Stimulated activated CD4-positive, alpha-beta T cell treated with anti-CD3 and anti-CD28 coated beads, Interleukin-4, amount 100 ng/mL, for 1 hour (primary cell): ENCODE results near the gene ARHGAP8.

Experiments
- DNase-seq: peaks from one replicate; pipeline ENCODE4 v3.0.0-alpha.2; 2020

The ARHGAP8 gene

DNA sequence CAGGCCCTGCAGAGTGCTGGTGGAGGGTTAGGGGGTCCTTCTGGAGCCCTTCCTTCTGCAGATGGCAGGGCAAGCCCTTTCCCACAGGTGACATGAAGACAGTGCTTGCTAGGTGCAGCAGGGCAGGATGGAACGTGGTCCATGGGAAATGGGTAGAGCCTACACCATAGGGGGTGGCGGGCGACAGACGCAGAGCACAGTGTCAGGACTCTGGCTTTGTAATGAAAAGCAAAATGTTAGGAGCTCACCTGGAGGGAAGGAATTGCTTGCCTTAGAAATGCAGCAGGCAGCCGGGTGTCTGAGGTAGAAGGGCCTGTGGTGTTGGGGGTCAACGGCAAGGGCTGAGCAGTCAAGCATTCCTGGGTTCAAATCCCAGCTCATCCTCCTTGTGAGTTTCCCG, 54.9 kb downstream of the ARHGAP8 start:
- DNase-seq = no peak

DNA sequence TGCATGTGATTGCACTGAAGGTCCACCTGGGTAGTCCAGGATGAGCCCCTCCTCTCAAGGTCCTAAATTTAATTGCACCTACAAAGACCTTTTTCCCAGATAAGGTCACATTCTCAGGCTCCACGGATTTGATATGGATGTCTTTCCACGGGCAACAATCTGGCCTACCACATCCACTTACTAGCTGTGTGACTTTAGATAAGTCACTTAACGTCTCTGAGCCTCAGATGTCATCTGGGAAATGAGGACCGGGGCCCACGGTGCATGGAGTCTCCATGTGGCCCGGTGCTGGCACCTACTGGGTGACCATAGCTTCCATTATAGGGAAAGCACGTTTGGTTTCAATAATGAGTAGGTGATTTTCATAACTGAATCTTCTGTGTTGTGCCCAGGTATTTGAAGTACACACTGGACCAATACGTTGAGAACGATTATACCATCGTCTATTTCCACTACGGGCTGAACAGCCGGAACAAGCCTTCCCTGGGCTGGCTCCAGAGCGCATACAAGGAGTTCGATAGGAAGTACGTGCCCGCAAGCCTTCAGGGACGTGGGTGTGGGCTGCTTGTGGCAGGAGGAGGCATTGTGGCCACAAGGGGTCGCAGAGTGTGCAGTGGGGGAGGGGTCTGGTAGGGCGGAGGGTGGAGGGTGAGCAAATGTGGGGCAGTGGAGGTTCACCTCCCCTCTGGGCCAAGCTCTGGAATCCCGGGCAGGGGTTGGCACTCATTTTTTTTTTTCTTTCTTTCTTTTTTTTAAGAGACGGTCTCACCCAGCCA, 55.7 kb downstream of the ARHGAP8 start:
- no peak for DNase-seq

DNA sequence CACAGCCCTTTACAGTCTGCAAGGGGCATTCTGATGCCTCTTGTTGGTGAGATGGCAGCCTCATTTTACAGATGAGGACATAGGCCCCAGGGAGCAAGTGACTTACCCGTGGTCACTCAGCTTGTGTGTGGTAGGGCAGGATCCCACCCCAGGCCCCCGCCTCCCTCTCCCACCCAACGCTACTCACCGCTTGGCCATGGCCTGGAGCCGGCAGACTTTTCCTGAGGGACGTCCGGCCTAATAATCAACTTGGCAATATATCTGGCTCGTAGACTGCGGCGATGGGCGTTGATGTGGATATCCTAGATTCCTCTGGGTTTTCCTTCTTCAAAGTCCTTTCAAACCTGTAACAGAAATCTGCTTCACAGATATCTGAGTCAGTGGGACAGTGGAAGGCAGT, 57.1 kb downstream of the ARHGAP8 start:
- DNase-seq = no peak

DNA sequence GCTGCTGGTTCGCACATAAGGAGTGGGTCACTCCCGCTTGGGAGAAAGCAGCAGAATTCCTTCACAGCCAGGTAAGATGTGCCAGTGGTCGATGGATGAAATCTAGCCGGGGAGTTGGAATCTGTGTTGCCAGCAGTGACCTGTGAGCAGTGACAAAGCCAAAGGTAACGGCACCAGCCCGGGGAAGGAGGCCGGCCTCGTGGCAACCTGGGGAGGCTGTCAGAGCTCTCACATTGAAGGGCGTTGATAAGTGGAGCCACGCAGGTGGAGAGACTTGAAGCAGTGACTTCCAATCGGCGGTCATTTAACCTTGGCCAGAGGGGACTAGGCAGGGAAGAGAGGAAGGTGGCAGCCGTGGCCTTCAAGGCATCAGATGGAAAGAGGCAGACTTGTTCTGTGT, 58.8 kb downstream of the ARHGAP8 start:
- DNase-seq = no peak

DNA sequence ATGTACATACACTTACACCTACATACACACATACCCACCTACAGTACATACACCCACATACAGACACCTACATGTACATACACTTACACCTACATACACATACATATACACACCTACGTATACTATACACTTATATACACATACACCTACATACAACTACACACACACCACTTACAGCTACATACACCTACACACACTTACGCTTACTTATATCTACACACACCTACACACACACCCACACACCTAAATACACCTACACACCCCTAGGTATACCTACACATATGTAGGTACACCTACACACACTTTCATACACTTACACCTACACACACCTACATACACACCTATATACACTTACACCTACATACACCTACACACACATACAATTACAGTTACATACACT, 61.0 kb downstream of the ARHGAP8 start:
- no peak for DNase-seq

DNA sequence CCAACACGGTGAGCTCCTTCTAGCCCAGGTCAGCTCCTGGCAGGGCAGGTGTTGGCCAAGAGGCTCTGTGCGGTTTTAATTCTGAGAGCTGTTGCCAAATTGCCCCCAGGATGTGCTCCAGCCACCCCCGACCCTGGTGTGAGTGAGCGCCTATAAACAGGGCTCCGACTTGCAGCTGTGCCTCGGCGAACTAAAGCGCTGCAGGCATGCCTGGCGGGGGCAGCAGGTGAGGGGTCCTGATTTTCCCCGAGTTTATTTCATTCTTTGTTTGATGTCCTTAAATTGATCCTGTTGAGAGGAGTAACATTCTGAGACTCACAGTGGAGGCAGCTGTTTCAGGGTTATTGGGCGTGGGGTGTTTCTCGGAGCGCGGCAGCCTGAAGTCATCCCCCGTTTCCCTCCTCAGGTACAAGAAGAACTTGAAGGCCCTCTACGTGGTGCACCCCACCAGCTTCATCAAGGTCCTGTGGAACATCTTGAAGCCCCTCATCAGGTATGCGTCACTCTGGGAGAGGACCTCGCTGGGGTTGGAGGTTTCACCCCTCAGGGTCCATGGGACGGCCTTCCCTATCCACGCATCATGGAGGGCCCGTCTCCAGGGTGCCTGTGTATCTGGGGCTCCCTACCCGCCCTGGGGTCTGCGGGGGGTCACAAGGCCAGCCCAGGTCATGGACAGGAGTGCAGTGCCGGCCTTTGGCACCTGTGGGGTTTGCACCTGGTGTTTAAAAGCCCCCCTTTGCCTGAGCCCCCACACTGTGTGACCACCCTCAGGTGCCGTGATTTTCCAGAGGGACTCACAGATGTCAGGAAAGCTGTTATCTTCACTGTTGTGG, 62.1 kb downstream of the ARHGAP8 start:
- no peak for DNase-seq

DNA sequence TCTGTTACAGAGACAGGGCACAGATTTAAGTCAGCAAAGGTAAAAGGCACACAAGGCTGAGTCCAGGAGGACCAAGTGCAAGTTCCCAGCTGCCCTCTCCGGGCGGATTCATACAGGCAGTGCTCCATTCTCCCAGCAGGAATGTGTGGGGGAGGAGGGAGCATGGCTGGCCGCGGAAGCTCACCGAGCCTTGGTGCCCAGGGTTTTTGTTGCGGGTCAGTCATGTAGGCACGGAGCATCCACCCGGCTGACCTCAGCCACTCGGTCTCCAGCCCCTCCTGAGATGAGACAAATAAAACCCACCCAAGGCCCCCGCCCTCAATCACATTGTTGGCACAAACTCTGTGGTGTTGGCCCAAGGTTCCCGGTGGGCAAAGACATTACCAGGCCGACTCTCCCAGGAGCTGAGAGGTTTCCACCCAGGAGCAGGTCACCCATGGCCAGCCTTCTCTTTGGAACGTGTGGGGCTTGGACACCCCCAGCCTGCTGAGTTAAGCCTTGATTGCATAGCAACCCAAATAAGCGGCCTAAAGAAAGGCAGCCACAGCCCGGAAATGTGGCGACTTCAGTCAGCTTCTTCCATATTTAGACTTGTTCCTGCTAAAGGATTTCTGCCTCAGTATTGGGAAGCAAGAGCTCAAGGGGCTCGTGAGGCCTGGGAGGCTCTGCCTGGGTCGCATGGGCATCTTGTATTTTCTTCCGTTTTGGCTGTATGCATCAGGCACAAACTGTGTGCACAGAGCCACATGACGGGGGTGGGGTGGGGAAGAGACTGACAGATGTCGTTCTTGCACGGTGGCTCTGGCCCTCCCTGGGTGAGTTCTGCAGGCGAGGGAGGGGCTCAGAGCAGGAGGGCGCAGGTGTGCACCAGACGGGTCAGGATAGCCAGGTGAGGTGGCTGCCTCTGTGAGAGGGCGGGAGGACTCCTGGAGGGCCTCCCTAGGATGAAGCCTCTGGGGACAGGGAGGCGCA, 63.0 kb downstream of the ARHGAP8 start:
- no peak for DNase-seq

DNA sequence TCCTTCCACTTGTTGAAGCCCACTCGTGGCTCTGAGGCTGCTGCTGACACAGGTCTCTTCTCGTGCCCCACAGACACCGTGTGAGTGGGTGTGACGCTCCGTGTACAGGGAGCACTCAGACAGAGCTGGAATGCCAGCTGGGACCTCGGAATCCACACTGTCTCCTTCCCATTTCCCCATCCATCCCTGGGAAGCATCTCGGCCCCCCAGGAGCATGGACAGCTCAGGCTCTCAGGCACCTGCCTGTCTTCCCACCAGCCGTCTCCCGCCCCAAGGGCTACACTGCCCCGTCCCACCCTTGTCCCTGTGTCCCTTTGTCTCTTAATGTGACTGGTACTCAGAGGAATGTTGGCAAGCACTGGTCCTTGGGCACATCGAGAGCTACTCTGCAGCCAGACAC, 63.8 kb downstream of the ARHGAP8 start:
- no peak for DNase-seq

DNA sequence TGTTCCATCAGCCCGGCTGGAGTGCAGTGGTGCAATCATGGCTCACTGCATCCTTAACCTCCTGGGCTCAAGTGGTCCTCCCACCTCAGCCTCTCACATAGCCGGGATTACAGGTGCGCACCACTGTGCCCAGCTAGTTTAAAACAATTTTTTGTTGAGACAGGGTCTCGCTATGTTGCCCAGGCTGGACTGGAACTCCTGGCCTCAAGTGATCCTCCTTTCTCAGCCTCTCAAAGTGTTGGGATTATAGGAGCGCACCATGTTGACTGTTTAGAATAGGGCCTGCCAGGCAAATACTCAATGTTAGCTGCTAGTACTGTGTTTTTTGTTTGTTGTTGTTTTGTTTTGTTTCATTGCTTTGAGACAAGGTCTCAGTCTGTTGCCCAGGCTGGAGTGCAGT, 66.4 kb downstream of the ARHGAP8 start:
- DNase-seq = no peak

DNA sequence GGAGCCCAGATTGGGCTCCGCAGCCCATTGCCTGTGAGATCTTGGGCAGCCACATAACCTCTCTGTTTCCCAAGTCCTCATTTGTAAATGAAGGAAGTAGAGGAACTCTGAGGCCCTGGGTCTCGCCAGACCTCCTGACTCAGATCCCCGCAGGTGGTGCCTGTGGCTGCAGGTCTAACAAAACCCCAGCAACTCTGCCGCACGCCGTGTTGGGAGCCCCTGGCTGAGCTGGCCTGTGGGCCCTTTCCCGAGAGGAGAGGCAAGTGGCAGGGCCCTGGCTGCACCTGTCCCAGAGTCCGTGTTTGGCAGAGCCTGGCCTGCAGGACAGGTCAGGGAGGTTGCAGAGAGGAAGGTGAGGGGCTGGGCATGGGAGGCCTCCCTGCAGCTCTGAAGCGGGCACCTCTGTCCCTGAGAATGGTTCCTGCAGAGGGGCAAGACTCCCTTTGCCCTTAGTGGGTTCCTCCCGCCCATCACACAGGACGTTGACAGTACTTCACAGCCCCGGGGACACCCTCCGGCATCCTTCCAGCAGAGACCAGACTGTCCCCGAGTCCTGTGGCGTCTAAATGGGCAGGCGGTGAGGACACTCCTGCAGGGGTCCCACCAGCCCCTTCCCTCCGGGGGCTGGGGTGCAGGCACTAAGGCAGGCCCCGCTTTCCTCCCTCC, 67.7 kb downstream of the ARHGAP8 start:
- no peak for DNase-seq

DNA sequence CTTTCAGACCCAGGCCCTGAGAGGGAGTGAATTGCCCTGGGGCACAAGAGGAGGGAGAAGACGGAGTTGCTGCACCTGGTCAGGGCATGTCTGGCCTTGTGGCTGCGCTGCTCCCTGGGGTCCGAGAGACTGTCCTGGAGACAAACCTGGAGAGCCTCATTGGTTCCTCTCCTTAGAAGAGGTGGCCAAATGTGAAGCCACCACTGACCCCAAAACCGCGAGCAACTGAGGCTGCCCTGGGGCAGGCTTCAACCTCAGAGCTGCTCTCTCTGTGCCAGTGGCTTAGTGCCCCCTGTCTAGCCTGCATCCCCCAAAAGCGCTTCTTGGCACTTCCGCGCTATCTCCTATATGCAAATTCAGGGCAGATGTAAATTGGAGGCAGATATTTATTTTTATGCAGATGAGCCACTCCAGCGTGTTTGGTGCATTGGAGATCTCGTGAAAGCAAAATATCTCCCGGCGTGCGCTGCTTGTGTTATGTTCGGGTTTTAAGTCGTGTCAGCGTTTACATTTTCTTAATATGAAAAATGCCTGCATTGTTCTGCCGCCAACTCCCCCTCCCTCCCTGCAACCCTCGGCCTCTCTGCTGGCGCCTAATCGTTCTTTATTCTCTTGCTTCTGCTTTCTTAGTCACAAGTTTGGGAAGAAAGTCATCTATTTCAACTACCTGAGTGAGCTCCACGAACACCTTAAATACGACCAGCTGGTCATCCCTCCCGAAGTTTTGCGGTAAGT, 69.5 kb downstream of the ARHGAP8 start:
- no peak for DNase-seq

DNA sequence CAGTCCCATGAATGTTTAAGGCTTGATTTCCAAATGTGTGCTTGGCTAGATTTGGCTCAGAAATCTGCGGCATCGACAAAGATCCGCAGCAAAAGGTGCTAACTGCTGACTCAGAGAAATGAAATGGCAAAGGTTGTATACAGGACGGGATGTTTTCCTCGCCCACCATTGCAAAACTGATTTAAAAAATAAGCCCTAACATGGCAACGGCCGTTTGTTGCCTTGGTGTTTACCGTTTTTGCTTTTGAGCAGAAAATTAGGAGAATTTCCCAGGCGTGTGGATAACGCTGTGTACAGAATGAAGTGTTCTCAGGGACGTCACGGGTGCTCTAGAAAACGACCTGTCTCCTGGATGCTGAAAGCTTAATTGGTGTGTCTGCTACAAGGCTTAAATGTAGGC, 70.2 kb downstream of the ARHGAP8 start:
- no peak for DNase-seq

DNA sequence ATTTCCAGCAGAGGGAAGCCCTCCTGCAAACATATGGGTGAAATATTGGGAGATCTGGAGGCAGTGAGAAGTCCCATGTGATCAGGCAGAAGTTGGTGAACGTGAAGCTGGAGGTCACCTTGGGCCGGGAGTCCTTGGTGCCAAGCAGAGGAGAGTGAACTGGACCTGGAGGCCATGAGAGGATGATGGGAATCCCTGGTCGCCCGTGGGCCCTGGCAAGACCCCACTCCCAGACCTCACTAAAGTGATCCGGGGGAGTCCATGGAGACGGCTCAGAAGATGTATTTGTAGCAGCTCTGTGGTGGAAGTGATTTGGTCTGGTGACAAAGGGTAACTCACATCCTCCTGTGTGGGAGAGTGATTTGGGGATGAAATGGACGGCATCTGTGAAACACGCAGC, 71.0 kb downstream of the ARHGAP8 start:
- DNase-seq = no peak

DNA sequence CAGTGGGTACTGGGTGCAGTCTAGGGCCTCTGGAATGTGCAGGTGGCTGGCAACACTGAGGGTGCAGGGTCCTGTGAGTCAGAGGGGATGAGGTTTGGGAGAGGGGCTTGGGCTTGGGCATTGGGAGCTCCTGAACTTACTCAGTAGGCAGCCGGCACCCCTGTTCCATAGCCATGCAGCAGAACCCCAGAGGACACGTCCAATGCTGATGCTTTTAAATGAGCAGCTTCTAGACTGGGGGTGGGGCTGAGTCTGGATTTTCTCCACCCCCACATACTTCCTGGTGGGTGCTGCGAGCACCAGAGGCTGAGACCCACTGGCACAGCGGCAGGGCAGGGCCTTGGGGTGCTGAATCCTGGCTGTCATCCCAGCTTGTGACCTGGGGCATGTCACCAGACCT, 71.4 kb downstream of the ARHGAP8 start:
- no peak for DNase-seq

DNA sequence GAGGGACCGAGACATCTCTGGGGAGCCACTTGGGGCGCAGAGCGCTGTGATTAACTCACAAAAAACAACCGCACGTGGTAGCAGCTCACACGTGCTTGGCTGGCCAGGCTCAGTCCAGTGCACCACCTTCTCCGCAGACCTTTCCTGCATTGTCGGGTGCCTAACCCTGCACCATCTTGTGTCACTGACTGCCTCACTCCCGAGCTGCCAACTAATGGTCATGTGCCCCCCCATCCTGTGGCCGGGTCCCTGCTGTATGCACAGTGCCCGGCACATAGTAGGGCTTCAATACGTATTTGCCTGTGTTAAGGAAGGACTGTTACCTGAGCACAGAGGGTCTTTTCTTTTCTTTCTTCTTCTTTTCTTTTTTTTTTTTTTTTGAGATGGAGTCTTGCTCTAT, 71.9 kb downstream of the ARHGAP8 start:
- DNase-seq = no peak

DNA sequence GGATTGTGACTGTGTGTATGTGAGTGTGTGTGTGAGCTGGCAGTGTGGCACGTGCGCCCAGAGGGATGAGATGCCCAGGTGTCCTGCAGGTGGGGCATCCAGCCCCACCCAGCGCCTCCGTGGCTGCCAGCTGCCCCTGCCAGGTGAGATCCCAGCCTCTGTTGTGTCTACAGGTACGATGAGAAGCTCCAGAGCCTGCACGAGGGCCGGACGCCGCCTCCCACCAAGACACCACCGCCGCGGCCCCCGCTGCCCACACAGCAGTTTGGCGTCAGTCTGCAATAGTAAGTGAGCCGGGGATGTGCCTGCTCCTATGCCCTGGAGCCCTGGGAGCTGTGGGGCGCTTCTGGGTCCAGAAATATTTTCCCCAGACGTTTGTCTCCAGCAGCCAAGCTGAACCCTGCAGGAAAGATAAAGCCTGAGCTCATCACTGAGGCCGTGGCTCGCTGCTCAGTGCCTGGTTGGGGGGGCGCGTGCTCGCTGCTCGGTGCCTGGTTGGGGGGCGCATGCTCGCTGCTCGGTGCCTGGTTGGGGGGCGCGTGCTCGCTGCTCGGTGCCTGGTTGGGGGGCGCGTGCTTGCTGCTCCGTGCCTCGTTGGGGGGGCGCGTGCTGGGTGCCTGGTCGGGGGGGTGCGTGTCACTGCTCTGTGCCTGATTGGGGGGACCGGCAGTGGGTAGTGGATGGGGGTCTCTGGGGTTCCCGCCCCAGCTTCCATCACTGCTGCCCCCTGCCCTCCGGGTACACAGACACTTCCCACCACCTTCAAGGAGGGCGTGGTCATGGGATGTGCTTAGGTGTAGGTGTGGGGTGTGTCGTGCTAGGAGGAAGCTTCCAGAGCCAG, 73.2 kb downstream of the ARHGAP8 start:
- DNase-seq = no peak

DNA sequence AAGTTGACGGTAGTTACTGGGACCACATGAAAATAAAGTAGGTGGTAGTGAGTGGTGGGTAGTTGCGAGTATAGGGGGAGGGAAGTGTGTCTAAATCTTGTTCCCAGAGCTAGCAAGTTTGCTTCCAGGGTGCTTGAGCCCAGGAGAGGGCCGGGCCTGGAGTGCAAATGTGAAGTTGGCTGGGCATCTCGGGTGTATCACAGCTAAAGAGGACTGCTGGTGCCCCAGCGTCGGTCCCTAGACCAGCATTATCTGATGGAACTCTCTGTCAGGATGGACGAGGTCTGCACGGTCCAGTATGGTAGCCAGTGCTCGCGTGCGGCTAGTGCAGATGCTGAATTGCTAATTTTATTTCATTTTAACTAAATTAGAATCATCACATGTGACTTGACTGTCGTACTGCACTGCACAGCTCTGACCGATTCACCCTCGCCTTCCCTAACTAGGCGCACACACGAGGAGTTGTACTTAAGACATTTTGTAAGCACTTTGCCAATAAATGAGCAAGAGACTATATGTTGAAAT, 75.4 kb downstream of the ARHGAP8 start:
- no peak for DNase-seq

DNA sequence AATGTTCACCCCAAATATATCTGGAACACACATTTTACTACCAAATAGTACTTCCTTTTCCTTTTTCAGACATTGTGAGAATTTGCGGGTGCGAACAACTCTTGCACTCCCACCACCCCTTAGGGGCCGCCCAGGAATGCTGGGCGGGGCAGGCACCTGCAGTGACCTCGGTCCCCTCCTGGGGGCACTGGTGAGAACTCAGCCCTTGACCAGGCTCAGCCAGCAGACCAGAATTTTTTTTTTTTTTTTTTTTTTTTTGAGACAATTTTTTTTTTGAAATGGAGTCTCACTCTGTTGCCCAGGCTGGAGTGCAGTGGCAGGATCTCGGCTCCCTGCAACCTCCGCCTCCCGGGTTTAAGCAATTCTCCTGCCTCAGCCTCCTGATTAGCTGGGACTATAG, 75.8 kb downstream of the ARHGAP8 start:
- no peak for DNase-seq

DNA sequence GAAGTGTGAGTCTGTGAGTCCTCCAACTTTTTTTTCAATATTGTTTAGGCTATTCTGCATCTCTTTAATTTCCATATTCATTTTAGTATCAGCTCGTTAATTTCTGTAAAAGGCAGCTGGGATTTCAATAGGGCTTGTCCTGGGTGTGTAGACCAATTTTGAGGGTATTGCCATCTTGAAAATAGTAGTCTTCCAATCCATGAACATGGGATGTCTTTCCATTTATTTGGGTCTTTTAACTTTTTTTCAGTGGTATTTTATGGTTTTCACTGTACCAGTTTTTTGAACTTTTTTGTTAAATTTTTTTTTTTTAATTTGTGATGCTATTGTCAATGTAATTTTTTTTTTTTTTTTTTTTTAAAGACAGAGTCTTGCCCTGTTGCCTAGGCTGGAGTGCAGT, 79.5 kb downstream of the ARHGAP8 start:
- no peak for DNase-seq

DNA sequence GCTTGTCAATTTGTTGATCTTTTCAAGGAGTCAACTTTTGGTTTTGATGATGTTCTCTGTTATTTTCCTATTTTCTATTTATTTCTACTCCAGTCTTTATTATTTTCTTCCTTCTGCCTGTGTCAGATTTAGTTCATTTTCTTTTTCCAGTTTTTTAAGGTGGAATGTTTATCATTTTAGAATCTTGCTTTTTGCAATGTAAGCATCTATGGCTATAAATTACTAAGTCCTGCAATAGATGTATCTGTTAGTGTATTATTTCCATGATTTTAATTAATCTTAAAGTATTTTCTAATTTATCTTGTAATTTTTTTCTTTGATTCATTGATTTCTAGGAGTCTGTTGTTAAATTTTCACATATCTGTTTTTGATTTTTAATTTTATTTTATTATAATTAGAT, 81.7 kb downstream of the ARHGAP8 start:
- no peak for DNase-seq

DNA sequence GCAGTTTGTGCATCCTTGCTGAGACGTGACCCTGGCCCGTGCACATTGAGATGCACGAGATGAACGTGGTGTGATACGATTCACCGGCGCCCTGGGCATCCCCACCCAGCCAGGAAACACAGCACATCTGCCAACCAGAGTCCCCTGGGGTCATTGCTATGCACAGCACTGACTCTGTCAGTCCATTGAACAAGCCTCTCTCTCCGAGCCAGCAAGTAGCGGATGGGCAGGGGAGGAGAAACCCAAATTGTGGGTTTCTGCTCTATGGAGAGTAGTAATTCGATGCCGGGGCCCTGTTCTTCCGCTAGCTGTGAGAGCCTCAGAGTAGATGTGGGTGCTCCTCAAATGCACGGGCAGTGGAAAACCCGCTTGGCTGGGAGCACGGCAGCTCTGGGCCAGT, 85.1 kb downstream of the ARHGAP8 start:
- no peak for DNase-seq
